Sigmoid colon (tissue), 7 donors: ENCODE measurements around the gene PBX2. TPM values are rescaled to one million over a fixed set of nuclear protein-coding genes. Genes with fewer than 3 reads are reported as not detected.

Source experiments
- DNase-seq: peaks from one replicate; pipeline ENCODE4 v3.0.0-alpha.2; 2019
- H3K27ac ChIP-seq, 4 donors: fragments of 200-600 bp; sonication (generic); one replicate each; pipeline ENCODE4 v1.5.1; 2016 to 2019; ENCODE audit warnings: mild to moderate bottlenecking in 1 of 4
- H3K27me3 ChIP-seq, 3 donors: fragments of 200-600 bp; sonication (generic); one replicate each; pipeline ENCODE4 v1.5.1; 2019; ENCODE audit warnings: mild to moderate bottlenecking in 1 of 3
- H3K36me3 ChIP-seq, 4 donors: fragments of 200-600 bp; sonication (generic); one replicate each; pipeline ENCODE4 v1.5.1; 2016 to 2019
- H3K4me1 ChIP-seq, 4 donors: fragments of 200-600 bp; sonication (generic); one replicate each; pipeline ENCODE4 v1.5.1; 2017 to 2019
- H3K4me3 ChIP-seq, 4 donors: fragments of 200-600 bp; sonication (generic); one replicate each; pipeline ENCODE4 v1.5.1; 2017 to 2019; ENCODE audit warnings: mild to moderate bottlenecking in 2 of 4, moderate library complexity in 1 of 4
- H3K9me3 ChIP-seq, 4 donors: fragments of 200-600 bp in 3 of 4; sonication (generic) in 3 of 4; one replicate each; pipeline versions ENCODE4 v1.5.1 to v1.6.1; 2013 to 2019
- EP300 ChIP-seq, 4 donors: sonication (generic); formaldehyde crosslinking; IDR thresholded peaks; one replicate each; pipeline ENCODE4 v1.6.1; 2017; ENCODE audit warnings: antibody characterized with exemption in 4 of 4
- POLR2A ChIP-seq, 2 donors: fragments of 450-650 bp; IDR thresholded peaks; one replicate each; pipeline ENCODE4 v1.6.1; 2016; ENCODE audit warnings: antibody characterized with exemption in 2 of 2, mild to moderate bottlenecking in 2 of 2, moderate library complexity in 2 of 2
- POLR2AphosphoS5 ChIP-seq, 4 donors: sonication (generic); formaldehyde crosslinking; IDR thresholded peaks; one replicate each; pipeline ENCODE4 v1.6.1; 2017; ENCODE audit warnings: antibody characterized with exemption in 4 of 4
- WGBS, 2 donors: extraction: QIAGEN DNeasy Blood & Tissue Kit; methylation state at CpG; one replicate each; pipeline ENCODE4 v1.1.7; 2013; 5-methylcytosine and 5-hydroxymethylcytosine counted together
- intact Hi-C: fragments of 100-400 bp; cut with DNase I; formaldehyde crosslinking; loops from one replicate; pipeline ENCODE4 v1.15.1; 2023
- polyA plus RNA-seq, 3 donors: library from polyadenylated mRNA; stranded (reverse); fragments of 200-250 nt; gene quantifications; one replicate each; pipeline ENCODE4 v1.2.3, GENCODE V29; 2013
- total RNA-seq, 4 donors: library from RNA; depleted of rRNA; stranded (reverse); fragments of >200 nt; gene quantifications; one replicate each; pipeline ENCODE4 v1.1.0, GENCODE V29; 2016
- TF ChIP-seq, protein P1 (sequence below), 4 experiments: fragments of 450-650 bp in 3 of 4; fragments of 200-600 bp in 1 of 4; IDR thresholded peaks; one replicate each; pipeline ENCODE4 v1.5.1; 2016 to 2019; ENCODE audit warnings: antibody characterized with exemption in 4 of 4, mild to moderate bottlenecking in 3 of 4, moderate library complexity in 2 of 4
- donor health status: healthy with polysubstance abuse.
- donor health status: Bipolar disorder and iron deficiency.
- donor health status: healthy.

The PBX2 gene
- total and polyA plus RNA-seq, 7 donors, result 16.6 to 67.7 (median 54.2) TPM

- no peak for DNase-seq
- Histone ChIP-seq H3K27me3 (no peaks in the 10 kb centered on the region), H3K36me3 (peaks cover 0 to 20% (median 13%) of the 10 kb centered on the region in 4 donors), H3K9me3 (no peaks in the 10 kb centered on the region), H3K4me3 (no peak overlapping the region), H3K27ac (peak overlapping the region in 1 of 4 donors; percentile 96), H3K4me1 (peaks cover 0 to 48% (median 35%) of the 10 kb centered on the region in 4 donors)
- TF ChIP-seq EP300 (IDR thresholded peaks at IDR 0.05), result no peak
- TF ChIP-seq, protein P1, sequence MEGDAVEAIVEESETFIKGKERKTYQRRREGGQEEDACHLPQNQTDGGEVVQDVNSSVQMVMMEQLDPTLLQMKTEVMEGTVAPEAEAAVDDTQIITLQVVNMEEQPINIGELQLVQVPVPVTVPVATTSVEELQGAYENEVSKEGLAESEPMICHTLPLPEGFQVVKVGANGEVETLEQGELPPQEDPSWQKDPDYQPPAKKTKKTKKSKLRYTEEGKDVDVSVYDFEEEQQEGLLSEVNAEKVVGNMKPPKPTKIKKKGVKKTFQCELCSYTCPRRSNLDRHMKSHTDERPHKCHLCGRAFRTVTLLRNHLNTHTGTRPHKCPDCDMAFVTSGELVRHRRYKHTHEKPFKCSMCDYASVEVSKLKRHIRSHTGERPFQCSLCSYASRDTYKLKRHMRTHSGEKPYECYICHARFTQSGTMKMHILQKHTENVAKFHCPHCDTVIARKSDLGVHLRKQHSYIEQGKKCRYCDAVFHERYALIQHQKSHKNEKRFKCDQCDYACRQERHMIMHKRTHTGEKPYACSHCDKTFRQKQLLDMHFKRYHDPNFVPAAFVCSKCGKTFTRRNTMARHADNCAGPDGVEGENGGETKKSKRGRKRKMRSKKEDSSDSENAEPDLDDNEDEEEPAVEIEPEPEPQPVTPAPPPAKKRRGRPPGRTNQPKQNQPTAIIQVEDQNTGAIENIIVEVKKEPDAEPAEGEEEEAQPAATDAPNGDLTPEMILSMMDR (IDR thresholded peaks at IDR 0.05), result no peak
- TF ChIP-seq POLR2AphosphoS5 (IDR thresholded peaks at IDR 0.05), result no peak
- no peak for TF ChIP-seq POLR2A (IDR thresholded peaks at IDR 0.05)
- WGBS, 2 donors, result 93 to 94% methylated on average over 1 of the region's 1 CpG
- intact Hi-C loops, result loop anchor here (10.0 kb wide), 1 partner anchor 350 kb away; the partner anchor contains the start of gene HSPA1B
Observed at GRCh38 chr6:32174416-32174815, 15.6 kb downstream of the PBX2 start.

DNA sequence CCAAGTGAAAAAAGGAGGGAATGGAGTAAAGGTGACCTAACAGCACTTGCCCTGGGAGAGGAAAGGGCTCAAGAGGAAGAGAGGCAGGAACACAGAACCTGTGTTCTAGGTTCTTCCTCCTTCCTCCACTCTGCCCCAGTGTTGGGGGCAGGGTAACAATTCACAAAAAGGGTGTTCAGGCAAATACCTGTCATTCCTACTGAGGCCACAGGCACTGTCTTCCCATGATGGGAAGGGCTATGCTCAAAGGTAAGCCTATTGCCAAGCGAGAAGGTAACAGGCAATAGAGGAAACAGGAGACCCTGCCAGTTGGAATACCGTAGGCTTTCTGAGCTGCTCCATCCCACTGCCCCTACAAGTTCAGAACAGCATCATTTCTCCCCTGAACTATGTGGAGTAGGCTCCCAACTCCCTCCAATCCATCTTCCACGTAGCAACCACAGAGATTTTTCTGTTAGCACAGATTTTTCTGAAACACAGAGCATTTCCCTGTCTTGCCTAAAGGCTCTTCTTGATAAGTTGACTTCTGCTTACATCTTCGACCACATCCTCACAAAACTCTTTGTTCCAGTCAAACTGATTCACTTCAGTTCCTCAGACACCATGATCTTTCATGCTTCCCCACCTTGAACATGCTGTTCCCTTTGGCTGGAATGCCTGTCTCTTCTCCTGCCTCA is 16.8 kb downstream of the PBX2 start:
- intact Hi-C loops, result loop anchor here (10.0 kb wide), 1 partner anchor 348 kb away; the partner anchor contains the start of gene HSPA1B
- TF ChIP-seq POLR2AphosphoS5 (IDR thresholded peaks at IDR 0.05) (no peak), EP300 (IDR thresholded peaks at IDR 0.05) (no peak), POLR2A (IDR thresholded peaks at IDR 0.05) (no peak)
- TF ChIP-seq, protein P1 (IDR thresholded peaks at IDR 0.05), result no peak
- peaks cover 7 to 32% (median 18%) of the 10 kb centered on the region in 4 donors for H3K36me3 ChIP-seq
- 72 to 86% methylated on average over 4 of the region's 4 CpGs for WGBS, 2 donors
- peaks cover 0 to 40% (median 28%) of the 10 kb centered on the region in 4 donors for H3K4me1 ChIP-seq
- H3K4me3 ChIP-seq, result no peak overlapping the region
- no peak for DNase-seq
- H3K9me3 ChIP-seq, result no peaks in the 10 kb centered on the region
- no peaks in the 10 kb centered on the region for H3K27me3 ChIP-seq
- peak overlapping the region in 1 of 4 donors; percentile 15 for H3K27ac ChIP-seq

DNA sequence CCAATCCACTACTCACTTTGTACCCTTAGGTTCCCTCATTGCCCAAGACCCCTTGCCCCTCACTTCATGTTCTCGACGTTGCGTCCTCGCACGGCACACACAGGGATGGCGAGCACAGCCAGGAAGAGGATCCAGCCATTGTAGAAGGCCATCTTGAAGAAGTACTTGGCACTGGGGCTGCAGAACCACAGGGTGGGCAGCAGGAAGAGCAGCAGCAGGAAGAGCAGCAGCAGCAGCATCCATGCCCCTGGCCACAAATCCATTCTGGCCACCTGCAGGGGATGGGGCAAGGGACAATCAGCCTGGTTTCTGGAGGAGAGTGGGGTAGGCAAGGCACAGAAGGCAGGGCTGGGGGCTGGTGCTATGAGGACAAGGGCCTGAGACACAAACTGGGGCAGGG is 18.8 kb downstream of the PBX2 start:
- Histone ChIP-seq H3K36me3 (peaks cover 22 to 51% (median 26%) of the 10 kb centered on the region in 4 donors), H3K4me3 (no peak overlapping the region), H3K4me1 (peaks cover 0 to 32% (median 18%) of the 10 kb centered on the region in 4 donors), H3K27me3 (no peaks in the 10 kb centered on the region), H3K9me3 (no peaks in the 10 kb centered on the region), H3K27ac (no peak overlapping the region)
- no peak for DNase-seq
- intact Hi-C loops, result loop anchor here (10.0 kb wide), 1 partner anchor 346 kb away; the partner anchor contains the start of gene HSPA1B
- 96 to 97% methylated on average over 6 of the region's 6 CpGs for WGBS, 2 donors
- TF ChIP-seq EP300 (IDR thresholded peaks at IDR 0.05), result no peak
- TF ChIP-seq POLR2A (IDR thresholded peaks at IDR 0.05), result no peak
- TF ChIP-seq, protein P1 (IDR thresholded peaks at IDR 0.05), result no peak
- TF ChIP-seq POLR2AphosphoS5 (IDR thresholded peaks at IDR 0.05), result no peak

DNA sequence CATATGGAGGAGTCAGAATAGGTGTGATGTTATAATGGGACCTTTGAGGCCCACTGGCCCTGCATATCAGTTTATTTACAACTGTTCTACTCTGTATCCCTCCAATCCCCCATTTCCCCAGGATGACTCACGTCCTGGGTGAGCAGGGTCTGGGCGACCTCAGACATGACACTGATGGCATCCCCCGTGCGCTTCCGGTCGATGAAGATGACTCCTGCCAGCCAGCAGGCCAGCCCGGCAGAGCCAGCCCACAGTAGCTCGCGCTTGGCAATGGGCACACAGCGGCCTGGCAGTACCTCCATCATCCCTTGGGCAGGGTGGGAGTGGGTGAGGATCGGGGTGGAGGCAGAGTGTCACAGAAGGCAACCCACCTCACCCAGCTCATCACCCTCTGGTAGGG is 19.7 kb downstream of the PBX2 start:
- H3K27ac ChIP-seq, result no peak overlapping the region
- no peak for DNase-seq
- intact Hi-C loops, result loop anchor here (10.0 kb wide), 1 partner anchor 345 kb away; the partner anchor contains the start of gene HSPA1B
- 94 to 96% methylated on average over 11 of the region's 11 CpGs for WGBS, 2 donors
- TF ChIP-seq POLR2AphosphoS5 (IDR thresholded peaks at IDR 0.05) (no peak), POLR2A (IDR thresholded peaks at IDR 0.05) (no peak), EP300 (IDR thresholded peaks at IDR 0.05) (no peak)
- TF ChIP-seq, protein P1 (IDR thresholded peaks at IDR 0.05), result no peak
- H3K27me3 ChIP-seq, result no peaks in the 10 kb centered on the region
- H3K36me3 ChIP-seq, result peaks cover 27 to 61% (median 29%) of the 10 kb centered on the region in 4 donors
- no peaks in the 10 kb centered on the region for H3K9me3 ChIP-seq
- H3K4me3 ChIP-seq, result no peak overlapping the region
- H3K4me1 ChIP-seq, result peaks cover 0 to 31% (median 13%) of the 10 kb centered on the region in 4 donors
